OCI-LY7 (cell line): Measurements from ENCODE around the gene MICAL3. TPM values are rescaled to one million over a fixed set of nuclear protein-coding genes. Genes with fewer than 3 reads are reported as not detected.

ENCODE experiments used
- BruUV-seq: library from RNA; stranded (reverse); fragments of 400-500 nt; replicated peaks from 2 replicates; lab custom pipeline; 2021; lab: Mats Ljungman, UMichigan
- CTCF ChIA-PET: fragments of 300-600 bp; sonication (Branson Sonifier 250); formaldehyde crosslinking; loops from one replicate; lab custom pipeline; 2022; ENCODE audit warnings: antibody characterized with exemption; ENCODE audit not compliant: unreplicated experiment; lab: Charles Lee
- POLR2A ChIA-PET: fragments of 300-600 bp; sonication (Branson Sonifier 250); formaldehyde crosslinking; loops from one replicate; lab custom pipeline; 2022; ENCODE audit warnings: antibody characterized with exemption; lab: Charles Lee
- DNase-seq: peaks from one replicate; pipeline ENCODE4 v3.0.0-alpha.2; 2015; ENCODE audit warnings: low spot score
- H2AFZ ChIP-seq: fragments of 200-600 bp; sonication (generic), shearing (Covaris generic); 2 replicates; pipeline ENCODE4 v1.6.1; 2014; ENCODE audit warnings: mild to moderate bottlenecking, antibody characterized with exemption, low read length, moderate library complexity
- H3K27ac ChIP-seq: fragments of 200-600 bp; sonication (generic); 2 replicates; pipeline ENCODE4 v1.5.1; 2014; ENCODE audit warnings: mixed run types, low read depth, mild to moderate bottlenecking, moderate library complexity, low read length, inconsistent platforms; ENCODE audit not compliant: poor library complexity, severe bottlenecking
- H3K36me3 ChIP-seq: fragments of 200-600 bp; sonication (generic); 2 replicates; pipeline ENCODE4 v1.6.1; 2014; ENCODE audit warnings: mild to moderate bottlenecking, antibody characterized with exemption, low read length, moderate library complexity, mixed read lengths; ENCODE audit not compliant: insufficient read depth
- H3K4me1 ChIP-seq: fragments of 200-600 bp; sonication (generic); 2 replicates; pipeline ENCODE4 v1.5.1; 2014; ENCODE audit warnings: mild to moderate bottlenecking, low read length; ENCODE audit not compliant: insufficient read depth, poor library complexity, severe bottlenecking
- H3K4me2 ChIP-seq: fragments of 200-600 bp; sonication (generic); 2 replicates; pipeline ENCODE4 v1.6.1; 2014; ENCODE audit warnings: mild to moderate bottlenecking, low read length
- H3K4me3 ChIP-seq: fragments of 200-600 bp; sonication (generic); 2 replicates; pipeline ENCODE4 v1.5.1; 2014; ENCODE audit warnings: mild to moderate bottlenecking, low read depth, low read length; ENCODE audit not compliant: poor library complexity, severe bottlenecking
- H3K79me2 ChIP-seq: fragments of 200-600 bp; sonication (generic); 2 replicates; pipeline ENCODE4 v1.6.1; 2016; ENCODE audit warnings: low read depth, mild to moderate bottlenecking, low read length, moderate library complexity, mixed read lengths; ENCODE audit not compliant: insufficient read depth
- H3K9me2 ChIP-seq: fragments of 200-600 bp; sonication (generic); 2 replicates; pipeline ENCODE4 v1.6.1; 2016; ENCODE audit warnings: mild to moderate bottlenecking, low read length, mixed read lengths; ENCODE audit not compliant: insufficient read depth
- H3K9me3 ChIP-seq: fragments of 200-600 bp; sonication (generic); 2 replicates; pipeline ENCODE4 v1.6.1; 2014; ENCODE audit warnings: mild to moderate bottlenecking, mixed run types, low read length, mixed read lengths
- H4K20me1 ChIP-seq: fragments of 200-600 bp; sonication (generic); 2 replicates; pipeline ENCODE4 v1.6.1; 2014; ENCODE audit warnings: mild to moderate bottlenecking, antibody characterized with exemption, low read length, moderate library complexity, mixed read lengths; ENCODE audit not compliant: insufficient read depth
- CTCF ChIP-seq: fragments of 200-600 bp; sonication (generic); conservative IDR thresholded peaks from 2 replicates; pipeline ENCODE4 v1.5.1; 2014; ENCODE audit warnings: mild to moderate bottlenecking, antibody characterized with exemption, low read length, moderate library complexity, mixed read lengths
- EZH2phosphoT487 ChIP-seq: fragments of 200-600 bp; sonication (generic); IDR thresholded peaks from 2 replicates; pipeline ENCODE4 v1.6.1; 2018; ENCODE audit warnings: low read depth, borderline replicate concordance, mild to moderate bottlenecking, mixed run types, antibody characterized with exemption, low read length, moderate library complexity, mixed read lengths
- intact Hi-C: fragments of 100-400 bp; cut with micrococcal nuclease; formaldehyde crosslinking; loops from one replicate; pipeline ENCODE4 v1.10.0; 2022; ENCODE audit not compliant: unreplicated experiment
- total RNA-seq, 2 experiments: library from RNA; depleted of rRNA in 1 of 2; stranded (reverse); fragments of >200 nt in 1 of 2; shearing (Covaris generic) in 1 of 2; gene quantifications; 2 replicates each; pipeline ENCODE4 v1.2.3, GENCODE V29; 2014 to 2022

The MICAL3 gene
- total RNA-seq, 2 experiments from 2014 or later: 80.9 to 210 TPM

- Histone ChIP-seq H3K79me2 (peaks cover 28% of the 10 kb centered on the region; the same call in 1 of the 2 replicates), H4K20me1 (no peaks in the 10 kb centered on the region), H3K36me3 (no peaks in the 10 kb centered on the region), H3K9me3 (no peaks in the 10 kb centered on the region), H3K4me2 (peak overlapping the region; percentile 84), H3K4me1 (peaks cover 98% of the 10 kb centered on the region), H2AFZ (peak overlapping the region; percentile 23; the same call in 1 of the 2 replicates), H3K27ac (peak overlapping the region; percentile 99), H3K9me2 (no peaks in the 10 kb centered on the region), H3K4me3 (peak overlapping the region; percentile 13)
- no peak for TF ChIP-seq EZH2phosphoT487
- TF ChIP-seq CTCF: no peak
- peak; percentile 55 for DNase-seq
- POLR2A ChIA-PET: interaction anchor here (1.0 to 3.5 kb wide), 6 partner anchors 9 to 74 kb away, joined by 3 to 28 read pairs (median 5); partner anchors contain the start of gene PEX26
- CTCF ChIA-PET: interaction anchor here (0.9 to 1.5 kb wide), 3 partner anchors 12 to 64 kb away, joined by 3 to 6 read pairs (median 4); no protein-coding TSS in a partner anchor
- BruUV-seq: no TSS peak
- intact Hi-C loops: loop anchor here (5.0 kb wide), 1 partner anchor 297 kb away; the partner anchor contains the start of gene BID
Observed at GRCh38 chr22:18069041-18069440, 44.7 kb upstream of the MICAL3 start.

- Histone ChIP-seq H3K4me3 (peak overlapping the region; percentile 13), H2AFZ (peak overlapping the region; percentile 23; the same call in 1 of the 2 replicates), H3K36me3 (no peaks in the 10 kb centered on the region), H3K4me2 (peak overlapping the region; percentile 84), H3K27ac (peak overlapping the region; percentile 99), H3K9me2 (no peaks in the 10 kb centered on the region), H3K9me3 (no peaks in the 10 kb centered on the region), H4K20me1 (no peaks in the 10 kb centered on the region), H3K79me2 (peaks cover 23% of the 10 kb centered on the region; the same call in 1 of the 2 replicates), H3K4me1 (peaks cover 96% of the 10 kb centered on the region)
- DNase-seq: no peak
- no peak for TF ChIP-seq EZH2phosphoT487
- TF ChIP-seq CTCF: no peak
- BruUV-seq: no TSS peak
- ChIA-PET POLR2A (interaction anchor here (0.8 to 3.5 kb wide), 8 partner anchors 9 to 73 kb away, joined by 3 to 28 read pairs (median 6); partner anchors contain the start of gene PEX26), CTCF (interaction anchor here (0.9 kb wide), 1 partner anchor 11 kb away, joined by 6 read pairs; no protein-coding TSS in a partner anchor)
- intact Hi-C loops: loop anchor here (5.0 kb wide), 1 partner anchor 296 kb away; the partner anchor contains the start of gene BID
Observed at GRCh38 chr22:18068381-18068988, 44.1 kb upstream of the MICAL3 start.
